GM23338 (cell line): ENCODE results near the gene SYT5. TPM values are rescaled to one million over a fixed set of nuclear protein-coding genes. Genes with fewer than 3 reads are reported as not detected.

Source experiments
- ATAC-seq: fragments of 200-7000 bp; cut with Tn5 transposase; 3 replicates; pipeline ENCODE4 v1.9.1; 2020
- DNase-seq: peaks from one replicate; pipeline ENCODE4 v3.0.0-alpha.2; 2015; ENCODE audit warnings: low spot score
- H2AFZ ChIP-seq: fragments of 200-600 bp; sonication (generic); 2 replicates; pipeline ENCODE4 v1.8.0; 2016; ENCODE audit warnings: antibody characterized with exemption, mild to moderate bottlenecking, moderate library complexity
- H3F3A ChIP-seq: fragments of 200-600 bp; sonication (generic); replicated peaks from 2 replicates; pipeline ENCODE4 v1.8.0; 2017; ENCODE audit warnings: antibody characterized with exemption, mixed run types, low read depth
- H3K27ac ChIP-seq: fragments of 200-600 bp; sonication (generic); 2 replicates; pipeline ENCODE4 v1.6.1; 2016; ENCODE audit warnings: low read depth
- H3K27me3 ChIP-seq: fragments of 200-600 bp; sonication (generic); 2 replicates; pipeline ENCODE4 v1.8.0; 2016; ENCODE audit warnings: mild to moderate bottlenecking, mixed run types, moderate library complexity; ENCODE audit not compliant: insufficient read depth
- H3K36me3 ChIP-seq: fragments of 200-600 bp; sonication (generic); 2 replicates; pipeline ENCODE4 v1.8.0; 2016; ENCODE audit warnings: mild to moderate bottlenecking; ENCODE audit not compliant: insufficient read depth
- H3K4me1 ChIP-seq: fragments of 200-600 bp; sonication (generic); 2 replicates; pipeline ENCODE4 v1.8.0; 2016; ENCODE audit warnings: mild to moderate bottlenecking, moderate library complexity; ENCODE audit not compliant: insufficient read depth
- H3K4me2 ChIP-seq: fragments of 200-600 bp; sonication (generic); 2 replicates; pipeline ENCODE4 v1.7.1; 2017; ENCODE audit warnings: mixed run types
- H3K4me3 ChIP-seq: fragments of 200-600 bp; sonication (generic); 2 replicates; pipeline ENCODE4 v1.6.1; 2016; ENCODE audit warnings: mixed run types
- H3K79me2 ChIP-seq: fragments of 200-600 bp; sonication (generic); replicated peaks from 2 replicates; pipeline ENCODE4 v1.8.0; 2017; ENCODE audit warnings: mild to moderate bottlenecking; ENCODE audit not compliant: insufficient read depth
- H3K9me2 ChIP-seq: fragments of 200-600 bp; sonication (generic); 2 replicates; pipeline ENCODE4 v1.8.0; 2017; ENCODE audit not compliant: insufficient read depth
- H4K20me1 ChIP-seq: fragments of 200-600 bp; sonication (generic); replicated peaks from 2 replicates; pipeline ENCODE4 v1.8.0; 2017; ENCODE audit warnings: mild to moderate bottlenecking; ENCODE audit not compliant: insufficient read depth
- H3K27ac Mint-ChIP-seq: 2 replicates; pipeline ENCODE4 v1.8.0; 2020; ENCODE audit warnings: inconsistent platforms, mild to moderate bottlenecking, moderate library complexity, mixed read lengths
- H3K27me3 Mint-ChIP-seq: 3 replicates; pipeline ENCODE4 v1.8.0; 2022; ENCODE audit warnings: low read depth, mild to moderate bottlenecking, moderate library complexity, mixed read lengths, inconsistent platforms; ENCODE audit not compliant: insufficient read depth, poor library complexity
- H3K36me3 Mint-ChIP-seq: 3 replicates; pipeline ENCODE4 v1.8.0; 2021; ENCODE audit warnings: low read depth, mild to moderate bottlenecking, inconsistent platforms, moderate library complexity, mixed read lengths
- H3K4me1 Mint-ChIP-seq: 3 replicates; pipeline ENCODE4 v1.8.0; 2020; ENCODE audit warnings: mild to moderate bottlenecking, inconsistent platforms, mixed read lengths
- H3K4me3 Mint-ChIP-seq: 3 replicates; pipeline ENCODE4 v1.8.0; 2021; ENCODE audit warnings: moderate library complexity, mild to moderate bottlenecking, inconsistent platforms, mixed read lengths
- H3K9me3 Mint-ChIP-seq: 3 replicates; pipeline ENCODE4 v1.8.0; 2020; ENCODE audit warnings: moderate library complexity, mild to moderate bottlenecking, inconsistent platforms, mixed read lengths
- CREB1 ChIP-seq: fragments of 250-450 bp; sonication (Bioruptor Pico); IDR thresholded peaks from 2 replicates; pipeline ENCODE4 v1.5.0; 2020; ENCODE audit warnings: low read depth, mild to moderate bottlenecking, moderate library complexity
- EZH2 ChIP-seq: fragments of 200-600 bp; sonication (generic); IDR thresholded peaks from one replicate; pipeline ENCODE4 v1.8.0; 2017; ENCODE audit warnings: antibody characterized with exemption, mild to moderate bottlenecking, low read depth; ENCODE audit not compliant: unreplicated experiment
- EZH2phosphoT487 ChIP-seq: fragments of 200-600 bp; sonication (generic); IDR thresholded peaks from one replicate; pipeline ENCODE4 v1.8.1; 2018; ENCODE audit warnings: antibody characterized with exemption; ENCODE audit not compliant: unreplicated experiment
- JUNB ChIP-seq: IDR thresholded peaks from one replicate; pipeline ENCODE4 v1.6.1; 2016; ENCODE audit warnings: antibody characterized with exemption; ENCODE audit not compliant: unreplicated experiment
- NANOG ChIP-seq: IDR thresholded peaks from 2 replicates; pipeline ENCODE4 v1.6.1; 2016; ENCODE audit warnings: antibody characterized with exemption, borderline replicate concordance
- POLR2AphosphoS5 ChIP-seq: IDR thresholded peaks from 2 replicates; pipeline ENCODE4 v1.6.1; 2016; ENCODE audit warnings: antibody characterized with exemption, low read depth
- STAT1 ChIP-seq: IDR thresholded peaks from one replicate; pipeline ENCODE4 v1.6.1; 2016; ENCODE audit warnings: antibody characterized with exemption; ENCODE audit not compliant: unreplicated experiment
- ZNF114 ChIP-seq: fragments of 250-450 bp; sonication (Bioruptor Pico); IDR thresholded peaks from 2 replicates; pipeline ENCODE4 v1.5.0; 2020; ENCODE audit warnings: mild to moderate bottlenecking, moderate library complexity
- ZNF331 ChIP-seq: fragments of 250-450 bp; sonication (Bioruptor Pico); IDR thresholded peaks from 2 replicates; pipeline ENCODE4 v1.5.0; 2020; ENCODE audit warnings: low read depth, mild to moderate bottlenecking, moderate library complexity
- polyA plus RNA-seq: library from polyadenylated mRNA; unstranded; fragments of >200 nt; fragmentation: Nextera tagmentation; extraction: Ambion mirVana; gene quantifications from 2 replicates; pipeline ENCODE4 v1.2.1, GENCODE V29; 2016
- total RNA-seq: library from RNA; depleted of rRNA; stranded (reverse); fragments of >200 nt; shearing (Covaris generic); gene quantifications from 2 replicates; pipeline ENCODE4 v1.2.3, GENCODE V29; 2014
- TF ChIP-seq, protein P1 (sequence below): IDR thresholded peaks from one replicate; pipeline ENCODE4 v1.6.1; 2018; ENCODE audit warnings: antibody characterized with exemption; ENCODE audit not compliant: unreplicated experiment
- TF ChIP-seq, protein P2 (sequence below): IDR thresholded peaks from 2 replicates; pipeline ENCODE4 v1.6.1; 2016; ENCODE audit warnings: antibody characterized with exemption
- TF ChIP-seq, protein P3 (sequence below), 2 experiments: fragments of 200-600 bp in 1 of 2; sonication (generic) in 1 of 2; conservative IDR thresholded peaks; 2 replicates each; pipeline versions ENCODE4 v1.5.1 to v1.6.1; 2016 to 2017; ENCODE audit warnings: antibody characterized with exemption in 2 of 2, low read depth in 2 of 2, mild to moderate bottlenecking in 2 of 2, moderate library complexity in 1 of 2
- TF ChIP-seq, protein P4 (sequence below): fragments of 250-450 bp; sonication (Bioruptor Pico); IDR thresholded peaks from 2 replicates; pipeline ENCODE4 v1.5.0; 2020; ENCODE audit warnings: mild to moderate bottlenecking, moderate library complexity

The SYT5 gene
- total and polyA plus RNA-seq, 2 experiments from 2014 or later: 2.1 to 4.7 TPM

DNA sequence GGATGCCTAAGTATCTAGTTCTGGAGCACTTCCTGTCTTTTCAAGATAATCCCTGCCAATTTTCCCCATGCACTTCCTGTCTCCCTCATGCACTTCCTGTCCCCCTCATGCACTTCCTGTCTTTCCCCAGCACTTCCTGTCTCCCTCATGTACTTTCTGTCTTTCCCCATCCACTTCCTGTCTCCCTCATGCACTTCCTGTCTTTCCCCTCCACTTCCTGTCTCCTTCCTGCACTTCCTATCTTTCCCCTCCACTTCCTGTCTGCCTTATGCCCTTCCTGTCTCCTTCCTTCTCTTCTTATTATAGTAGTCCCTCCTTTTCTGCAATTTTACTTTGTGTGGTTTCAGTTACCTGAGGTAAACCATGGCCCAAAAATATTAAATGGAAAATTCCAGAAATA, 28.1 kb downstream of the SYT5 start:
- H3K27ac ChIP-seq: no peak overlapping the region
- Mint-ChIP-seq H3K4me3 (no peak overlapping the region; the same call in 2 of the 3 replicates), H3K27ac (no peak overlapping the region), H3K36me3 (peaks cover 33% of the 10 kb centered on the region), H3K4me1 (peaks cover 34% of the 10 kb centered on the region), H3K9me3 (peaks cover 5% of the 10 kb centered on the region), H3K27me3 (peaks cover 23% of the 10 kb centered on the region)
- ATAC-seq (no peak), DNase-seq (no peak)
- peaks cover 16% of the 10 kb centered on the region; the same call in 1 of the 2 replicates for H3F3A ChIP-seq
- no peaks in the 10 kb centered on the region for H3K79me2 ChIP-seq
- H2AFZ ChIP-seq: no peak overlapping the region
- peaks cover 9% of the 10 kb centered on the region; the same call in 1 of the 2 replicates for H3K27me3 ChIP-seq
- no peaks in the 10 kb centered on the region; the same call in 1 of the 2 replicates for H4K20me1 ChIP-seq
- H3K4me3 ChIP-seq: no peak overlapping the region
- TF ChIP-seq NANOG (no peak), STAT1 (no peak), JUNB (no peak), EZH2 (no peak), EZH2phosphoT487 (no peak), CREB1 (CRISPR knock-in tag) (no peak), POLR2AphosphoS5 (no peak), ZNF114 (CRISPR knock-in tag) (no peak), ZNF331 (CRISPR knock-in tag) (no peak)
- TF ChIP-seq, protein P1, sequence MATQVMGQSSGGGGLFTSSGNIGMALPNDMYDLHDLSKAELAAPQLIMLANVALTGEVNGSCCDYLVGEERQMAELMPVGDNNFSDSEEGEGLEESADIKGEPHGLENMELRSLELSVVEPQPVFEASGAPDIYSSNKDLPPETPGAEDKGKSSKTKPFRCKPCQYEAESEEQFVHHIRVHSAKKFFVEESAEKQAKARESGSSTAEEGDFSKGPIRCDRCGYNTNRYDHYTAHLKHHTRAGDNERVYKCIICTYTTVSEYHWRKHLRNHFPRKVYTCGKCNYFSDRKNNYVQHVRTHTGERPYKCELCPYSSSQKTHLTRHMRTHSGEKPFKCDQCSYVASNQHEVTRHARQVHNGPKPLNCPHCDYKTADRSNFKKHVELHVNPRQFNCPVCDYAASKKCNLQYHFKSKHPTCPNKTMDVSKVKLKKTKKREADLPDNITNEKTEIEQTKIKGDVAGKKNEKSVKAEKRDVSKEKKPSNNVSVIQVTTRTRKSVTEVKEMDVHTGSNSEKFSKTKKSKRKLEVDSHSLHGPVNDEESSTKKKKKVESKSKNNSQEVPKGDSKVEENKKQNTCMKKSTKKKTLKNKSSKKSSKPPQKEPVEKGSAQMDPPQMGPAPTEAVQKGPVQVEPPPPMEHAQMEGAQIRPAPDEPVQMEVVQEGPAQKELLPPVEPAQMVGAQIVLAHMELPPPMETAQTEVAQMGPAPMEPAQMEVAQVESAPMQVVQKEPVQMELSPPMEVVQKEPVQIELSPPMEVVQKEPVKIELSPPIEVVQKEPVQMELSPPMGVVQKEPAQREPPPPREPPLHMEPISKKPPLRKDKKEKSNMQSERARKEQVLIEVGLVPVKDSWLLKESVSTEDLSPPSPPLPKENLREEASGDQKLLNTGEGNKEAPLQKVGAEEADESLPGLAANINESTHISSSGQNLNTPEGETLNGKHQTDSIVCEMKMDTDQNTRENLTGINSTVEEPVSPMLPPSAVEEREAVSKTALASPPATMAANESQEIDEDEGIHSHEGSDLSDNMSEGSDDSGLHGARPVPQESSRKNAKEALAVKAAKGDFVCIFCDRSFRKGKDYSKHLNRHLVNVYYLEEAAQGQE: no peak
- TF ChIP-seq, protein P2, sequence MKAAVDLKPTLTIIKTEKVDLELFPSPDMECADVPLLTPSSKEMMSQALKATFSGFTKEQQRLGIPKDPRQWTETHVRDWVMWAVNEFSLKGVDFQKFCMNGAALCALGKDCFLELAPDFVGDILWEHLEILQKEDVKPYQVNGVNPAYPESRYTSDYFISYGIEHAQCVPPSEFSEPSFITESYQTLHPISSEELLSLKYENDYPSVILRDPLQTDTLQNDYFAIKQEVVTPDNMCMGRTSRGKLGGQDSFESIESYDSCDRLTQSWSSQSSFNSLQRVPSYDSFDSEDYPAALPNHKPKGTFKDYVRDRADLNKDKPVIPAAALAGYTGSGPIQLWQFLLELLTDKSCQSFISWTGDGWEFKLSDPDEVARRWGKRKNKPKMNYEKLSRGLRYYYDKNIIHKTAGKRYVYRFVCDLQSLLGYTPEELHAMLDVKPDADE: no peak
- TF ChIP-seq, protein P3, sequence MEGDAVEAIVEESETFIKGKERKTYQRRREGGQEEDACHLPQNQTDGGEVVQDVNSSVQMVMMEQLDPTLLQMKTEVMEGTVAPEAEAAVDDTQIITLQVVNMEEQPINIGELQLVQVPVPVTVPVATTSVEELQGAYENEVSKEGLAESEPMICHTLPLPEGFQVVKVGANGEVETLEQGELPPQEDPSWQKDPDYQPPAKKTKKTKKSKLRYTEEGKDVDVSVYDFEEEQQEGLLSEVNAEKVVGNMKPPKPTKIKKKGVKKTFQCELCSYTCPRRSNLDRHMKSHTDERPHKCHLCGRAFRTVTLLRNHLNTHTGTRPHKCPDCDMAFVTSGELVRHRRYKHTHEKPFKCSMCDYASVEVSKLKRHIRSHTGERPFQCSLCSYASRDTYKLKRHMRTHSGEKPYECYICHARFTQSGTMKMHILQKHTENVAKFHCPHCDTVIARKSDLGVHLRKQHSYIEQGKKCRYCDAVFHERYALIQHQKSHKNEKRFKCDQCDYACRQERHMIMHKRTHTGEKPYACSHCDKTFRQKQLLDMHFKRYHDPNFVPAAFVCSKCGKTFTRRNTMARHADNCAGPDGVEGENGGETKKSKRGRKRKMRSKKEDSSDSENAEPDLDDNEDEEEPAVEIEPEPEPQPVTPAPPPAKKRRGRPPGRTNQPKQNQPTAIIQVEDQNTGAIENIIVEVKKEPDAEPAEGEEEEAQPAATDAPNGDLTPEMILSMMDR (conservative IDR thresholded peaks at IDR 0.05; ENCODE audit: low read depth in 2 of 2): no peak
- TF ChIP-seq, protein P4, sequence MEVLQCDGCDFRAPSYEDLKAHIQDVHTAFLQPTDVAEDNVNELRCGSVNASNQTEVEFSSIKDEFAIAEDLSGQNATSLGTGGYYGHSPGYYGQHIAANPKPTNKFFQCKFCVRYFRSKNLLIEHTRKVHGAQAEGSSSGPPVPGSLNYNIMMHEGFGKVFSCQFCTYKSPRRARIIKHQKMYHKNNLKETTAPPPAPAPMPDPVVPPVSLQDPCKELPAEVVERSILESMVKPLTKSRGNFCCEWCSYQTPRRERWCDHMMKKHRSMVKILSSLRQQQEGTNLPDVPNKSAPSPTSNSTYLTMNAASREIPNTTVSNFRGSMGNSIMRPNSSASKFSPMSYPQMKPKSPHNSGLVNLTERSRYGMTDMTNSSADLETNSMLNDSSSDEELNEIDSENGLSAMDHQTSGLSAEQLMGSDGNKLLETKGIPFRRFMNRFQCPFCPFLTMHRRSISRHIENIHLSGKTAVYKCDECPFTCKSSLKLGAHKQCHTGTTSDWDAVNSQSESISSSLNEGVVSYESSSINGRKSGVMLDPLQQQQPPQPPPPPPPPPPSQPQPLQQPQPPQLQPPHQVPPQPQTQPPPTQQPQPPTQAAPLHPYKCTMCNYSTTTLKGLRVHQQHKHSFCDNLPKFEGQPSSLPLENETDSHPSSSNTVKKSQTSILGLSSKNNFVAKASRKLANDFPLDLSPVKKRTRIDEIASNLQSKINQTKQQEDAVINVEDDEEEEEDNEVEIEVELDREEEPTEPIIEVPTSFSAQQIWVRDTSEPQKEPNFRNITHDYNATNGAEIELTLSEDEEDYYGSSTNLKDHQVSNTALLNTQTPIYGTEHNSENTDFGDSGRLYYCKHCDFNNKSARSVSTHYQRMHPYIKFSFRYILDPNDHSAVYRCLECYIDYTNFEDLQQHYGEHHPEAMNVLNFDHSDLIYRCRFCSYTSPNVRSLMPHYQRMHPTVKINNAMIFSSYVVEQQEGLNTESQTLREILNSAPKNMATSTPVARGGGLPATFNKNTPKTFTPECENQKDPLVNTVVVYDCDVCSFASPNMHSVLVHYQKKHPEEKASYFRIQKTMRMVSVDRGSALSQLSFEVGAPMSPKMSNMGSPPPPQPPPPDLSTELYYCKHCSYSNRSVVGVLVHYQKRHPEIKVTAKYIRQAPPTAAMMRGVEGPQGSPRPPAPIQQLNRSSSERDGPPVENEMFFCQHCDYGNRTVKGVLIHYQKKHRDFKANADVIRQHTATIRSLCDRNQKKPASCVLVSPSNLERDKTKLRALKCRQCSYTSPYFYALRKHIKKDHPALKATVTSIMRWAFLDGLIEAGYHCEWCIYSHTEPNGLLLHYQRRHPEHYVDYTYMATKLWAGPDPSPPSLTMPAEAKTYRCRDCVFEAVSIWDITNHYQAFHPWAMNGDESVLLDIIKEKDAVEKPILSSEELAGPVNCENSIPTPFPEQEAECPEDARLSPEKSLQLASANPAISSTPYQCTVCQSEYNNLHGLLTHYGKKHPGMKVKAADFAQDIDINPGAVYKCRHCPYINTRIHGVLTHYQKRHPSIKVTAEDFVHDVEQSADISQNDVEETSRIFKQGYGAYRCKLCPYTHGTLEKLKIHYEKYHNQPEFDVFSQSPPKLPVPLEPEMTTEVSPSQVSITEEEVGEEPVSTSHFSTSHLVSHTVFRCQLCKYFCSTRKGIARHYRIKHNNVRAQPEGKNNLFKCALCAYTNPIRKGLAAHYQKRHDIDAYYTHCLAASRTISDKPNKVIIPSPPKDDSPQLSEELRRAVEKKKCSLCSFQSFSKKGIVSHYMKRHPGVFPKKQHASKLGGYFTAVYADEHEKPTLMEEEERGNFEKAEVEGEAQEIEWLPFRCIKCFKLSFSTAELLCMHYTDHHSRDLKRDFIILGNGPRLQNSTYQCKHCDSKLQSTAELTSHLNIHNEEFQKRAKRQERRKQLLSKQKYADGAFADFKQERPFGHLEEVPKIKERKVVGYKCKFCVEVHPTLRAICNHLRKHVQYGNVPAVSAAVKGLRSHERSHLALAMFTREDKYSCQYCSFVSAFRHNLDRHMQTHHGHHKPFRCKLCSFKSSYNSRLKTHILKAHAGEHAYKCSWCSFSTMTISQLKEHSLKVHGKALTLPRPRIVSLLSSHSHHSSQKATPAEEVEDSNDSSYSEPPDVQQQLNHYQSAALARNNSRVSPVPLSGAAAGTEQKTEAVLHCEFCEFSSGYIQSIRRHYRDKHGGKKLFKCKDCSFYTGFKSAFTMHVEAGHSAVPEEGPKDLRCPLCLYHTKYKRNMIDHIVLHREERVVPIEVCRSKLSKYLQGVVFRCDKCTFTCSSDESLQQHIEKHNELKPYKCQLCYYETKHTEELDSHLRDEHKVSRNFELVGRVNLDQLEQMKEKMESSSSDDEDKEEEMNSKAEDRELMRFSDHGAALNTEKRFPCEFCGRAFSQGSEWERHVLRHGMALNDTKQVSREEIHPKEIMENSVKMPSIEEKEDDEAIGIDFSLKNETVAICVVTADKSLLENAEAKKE (CRISPR knock-in tag): no peak
- no peak overlapping the region for H3K4me2 ChIP-seq
- H3K9me2 ChIP-seq: no peaks in the 10 kb centered on the region
- no peaks in the 10 kb centered on the region; the same call in 1 of the 2 replicates for H3K36me3 ChIP-seq
- peaks cover 22% of the 10 kb centered on the region for H3K4me1 ChIP-seq
